GM12873 (cell line): Measurements from ENCODE around the gene NOX5.

Source experiments
- TF ChIP-seq, protein P1 (sequence below): IDR thresholded peaks from 2 replicates; pipeline ENCODE4 v1.5.1; 2012; ENCODE audit warnings: low read depth, mild to moderate bottlenecking, moderate library complexity, low read length, control low read depth; ENCODE audit not compliant: insufficient read depth; ENCODE audit errors: missing control alignments

Gene NOX5

GRCh38 chr15:69090197-69090948 is 75.9 kb downstream of the NOX5 start:
- TF ChIP-seq, protein P1, sequence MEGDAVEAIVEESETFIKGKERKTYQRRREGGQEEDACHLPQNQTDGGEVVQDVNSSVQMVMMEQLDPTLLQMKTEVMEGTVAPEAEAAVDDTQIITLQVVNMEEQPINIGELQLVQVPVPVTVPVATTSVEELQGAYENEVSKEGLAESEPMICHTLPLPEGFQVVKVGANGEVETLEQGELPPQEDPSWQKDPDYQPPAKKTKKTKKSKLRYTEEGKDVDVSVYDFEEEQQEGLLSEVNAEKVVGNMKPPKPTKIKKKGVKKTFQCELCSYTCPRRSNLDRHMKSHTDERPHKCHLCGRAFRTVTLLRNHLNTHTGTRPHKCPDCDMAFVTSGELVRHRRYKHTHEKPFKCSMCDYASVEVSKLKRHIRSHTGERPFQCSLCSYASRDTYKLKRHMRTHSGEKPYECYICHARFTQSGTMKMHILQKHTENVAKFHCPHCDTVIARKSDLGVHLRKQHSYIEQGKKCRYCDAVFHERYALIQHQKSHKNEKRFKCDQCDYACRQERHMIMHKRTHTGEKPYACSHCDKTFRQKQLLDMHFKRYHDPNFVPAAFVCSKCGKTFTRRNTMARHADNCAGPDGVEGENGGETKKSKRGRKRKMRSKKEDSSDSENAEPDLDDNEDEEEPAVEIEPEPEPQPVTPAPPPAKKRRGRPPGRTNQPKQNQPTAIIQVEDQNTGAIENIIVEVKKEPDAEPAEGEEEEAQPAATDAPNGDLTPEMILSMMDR = no peak

DNA sequence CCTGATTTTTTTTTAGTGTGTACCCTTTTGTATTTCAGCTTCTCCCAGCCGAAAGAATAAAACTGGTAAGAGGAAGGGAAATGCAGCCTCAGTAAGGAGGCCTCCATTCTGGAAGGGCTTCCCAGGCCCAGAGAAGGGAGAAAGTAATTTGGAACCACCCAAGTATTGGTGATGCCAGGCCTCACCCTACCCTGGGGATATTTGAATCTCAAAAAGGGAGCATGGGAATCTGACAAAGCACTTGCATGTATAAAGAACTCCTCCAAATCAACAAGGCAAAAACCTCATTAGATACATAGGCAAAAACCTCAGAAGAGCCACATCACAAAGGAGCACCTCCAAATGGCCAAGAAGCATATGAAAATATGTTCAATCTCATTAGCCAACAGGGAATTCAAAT is 77.2 kb downstream of the NOX5 start:
- TF ChIP-seq, protein P1 = no peak

- TF ChIP-seq, protein P1 = no peak
Observed at GRCh38 chr15:69092159-69092558, 77.7 kb downstream of the NOX5 start.

GRCh38 chr15:69093127-69093526 is 78.6 kb downstream of the NOX5 start:
- TF ChIP-seq, protein P1 = no peak

DNA sequence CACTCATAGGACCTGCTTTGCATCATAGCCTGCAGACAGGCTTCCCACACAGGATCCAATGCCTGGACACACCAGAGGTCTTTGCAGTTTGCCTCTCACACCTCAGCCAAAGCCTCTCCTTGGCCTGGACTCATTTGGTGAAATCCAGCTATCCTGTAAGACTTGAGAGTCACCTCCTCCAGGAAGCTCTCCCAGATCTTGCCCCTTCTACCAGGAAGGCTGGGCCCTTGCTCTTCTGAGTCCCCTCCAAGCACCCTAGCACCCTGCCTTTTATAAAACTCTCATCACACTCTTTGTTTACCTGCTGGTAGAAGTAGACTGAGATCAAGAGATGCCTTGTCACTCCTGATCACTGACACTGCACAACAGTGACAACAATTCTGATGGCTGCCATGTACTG is 79.1 kb downstream of the NOX5 start:
- TF ChIP-seq, protein P1 = no peak

DNA sequence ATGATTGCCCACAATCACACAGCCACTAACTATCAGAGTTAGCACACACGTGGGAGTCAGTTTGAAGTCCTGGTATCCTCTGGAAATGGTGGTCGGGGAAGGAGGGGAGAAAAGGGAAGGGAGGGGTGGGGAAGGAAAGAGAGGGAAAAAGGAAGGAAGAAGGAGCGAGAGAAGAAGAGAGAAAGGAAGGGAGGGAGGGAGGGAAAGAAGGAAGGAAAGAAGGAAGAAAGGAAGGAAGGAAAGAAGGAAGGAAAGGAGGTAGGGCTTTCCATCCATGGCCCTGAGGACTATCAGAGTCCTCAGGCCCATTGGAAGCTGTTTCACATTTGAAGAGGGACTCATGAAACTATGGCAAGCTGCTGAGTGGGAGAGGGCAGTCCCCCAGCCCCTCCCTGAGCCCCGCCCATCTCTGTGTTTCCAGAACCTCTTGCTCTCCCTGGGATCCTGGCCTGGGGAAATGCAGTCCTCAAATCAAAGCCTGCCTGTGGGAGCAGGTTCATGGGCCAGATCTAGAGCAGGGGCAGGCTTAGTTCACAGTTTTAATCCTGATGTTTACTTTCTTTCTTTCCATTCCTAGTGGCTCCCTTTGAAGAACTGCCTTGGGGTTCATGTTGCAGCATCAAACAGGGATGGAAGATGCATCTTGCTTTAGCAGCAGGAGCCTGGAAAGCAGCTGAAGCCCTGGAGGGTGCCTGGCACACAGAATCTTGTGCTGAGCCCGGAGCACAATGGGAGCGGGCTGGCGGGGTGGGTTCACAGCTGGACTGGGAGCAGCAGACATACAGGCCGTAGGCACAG is 79.8 kb downstream of the NOX5 start:
- TF ChIP-seq, protein P1 = no peak

GRCh38 chr15:69095274-69095673 is 80.8 kb downstream of the NOX5 start:
- TF ChIP-seq, protein P1 = no peak
